GM04503 (cell line): ENCODE data around the gene TM2D3.

Source experiments
- DNase-seq: peaks from one replicate; pipeline ENCODE4 v3.0.0-alpha.2; 2012; ENCODE audit warnings: low read depth

TM2D3 gene, protein sequence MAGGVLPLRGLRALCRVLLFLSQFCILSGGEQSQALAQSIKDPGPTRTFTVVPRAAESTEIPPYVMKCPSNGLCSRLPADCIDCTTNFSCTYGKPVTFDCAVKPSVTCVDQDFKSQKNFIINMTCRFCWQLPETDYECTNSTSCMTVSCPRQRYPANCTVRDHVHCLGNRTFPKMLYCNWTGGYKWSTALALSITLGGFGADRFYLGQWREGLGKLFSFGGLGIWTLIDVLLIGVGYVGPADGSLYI

DNA sequence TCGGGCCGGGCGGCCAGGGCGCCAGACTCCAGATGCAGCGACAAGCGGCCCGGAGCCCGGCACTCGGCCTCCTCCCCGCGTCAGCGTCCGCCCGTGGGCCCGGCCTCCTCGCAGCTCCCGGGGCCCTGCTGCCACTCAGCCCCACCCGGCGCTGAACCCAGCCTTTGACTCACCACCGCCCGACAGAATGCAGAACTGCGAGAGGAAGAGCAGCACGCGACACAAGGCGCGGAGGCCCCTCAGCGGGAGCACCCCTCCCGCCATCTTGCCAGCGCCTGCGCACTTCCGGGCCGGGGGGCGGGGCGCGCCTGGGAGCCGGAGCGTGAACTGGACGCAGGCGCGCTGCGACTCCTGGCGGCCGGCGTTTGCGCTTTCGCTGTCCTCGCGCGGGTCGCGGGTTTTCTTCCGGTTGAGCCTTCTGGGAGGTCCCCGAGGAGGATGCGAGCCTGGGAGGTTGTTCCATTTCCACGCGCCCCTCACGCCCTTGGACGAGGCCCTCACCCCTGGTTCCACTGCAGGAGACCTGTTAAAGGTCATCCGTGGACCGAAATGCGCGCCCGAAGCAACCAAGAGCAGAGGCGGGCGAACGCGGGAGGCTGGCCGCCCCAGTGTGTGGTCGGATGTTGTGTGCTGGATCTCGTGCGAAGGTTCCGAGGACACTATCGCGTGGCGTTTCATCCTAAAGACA is at the start of gene TM2D3:
Gene TM2D3 (minus strand): TSS at position 284 of the 688 bp plus-strand sequence. CDS start 20 bp downstream, at position 264.
- DNase-seq, result peak; percentile 49

- DNase-seq, result no peak
These were observed 46.1 kb upstream of the TM2D3 start for GRCh38 chr15:101698314-101698713.

DNA sequence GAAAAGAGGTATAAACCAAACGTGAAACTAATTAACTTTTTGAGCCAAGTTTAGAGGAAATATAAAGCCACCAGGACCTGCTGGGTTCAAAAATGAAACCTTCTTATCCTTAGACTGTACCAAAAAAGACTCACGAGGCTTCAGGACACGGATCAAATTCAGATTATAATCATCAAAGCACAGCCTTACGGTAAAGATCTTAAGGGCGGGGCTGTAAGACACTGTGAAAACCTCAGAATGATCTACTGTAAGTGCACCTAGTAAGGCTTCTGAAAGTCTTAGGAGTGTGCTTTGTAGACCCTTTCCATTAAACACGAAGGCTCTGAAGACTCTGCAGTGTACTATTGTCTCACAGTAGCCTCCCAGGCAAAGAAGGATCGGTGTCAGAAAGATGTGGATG is 45.3 kb upstream of the TM2D3 start:
- no peak for DNase-seq

DNA sequence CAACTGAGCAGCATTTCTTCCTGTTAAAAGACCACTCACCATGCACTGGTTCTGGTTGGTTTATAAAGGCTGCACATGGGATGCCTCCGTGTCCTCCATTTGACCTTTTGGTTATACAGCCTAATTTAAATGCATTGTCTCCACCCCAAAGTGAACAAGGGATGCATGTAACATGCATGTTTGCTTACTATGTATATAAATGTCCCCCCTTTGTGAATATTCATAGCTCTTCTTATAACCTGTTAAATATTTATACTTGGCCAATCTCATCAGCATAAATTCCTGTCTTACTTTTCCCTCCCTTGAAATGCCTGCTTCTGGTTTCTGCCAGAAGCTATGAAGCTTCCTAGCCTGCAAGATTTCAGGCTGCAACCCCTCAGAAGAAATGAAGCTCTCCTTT is 44.6 kb upstream of the TM2D3 start:
- DNase-seq, result no peak

- DNase-seq, result no peak
These were observed 42.1 kb upstream of the TM2D3 start for GRCh38 chr15:101694261-101694660.

GRCh38 chr15:101692801-101693598 is 40.8 kb upstream of the TM2D3 start:
- DNase-seq, result no peak

DNA sequence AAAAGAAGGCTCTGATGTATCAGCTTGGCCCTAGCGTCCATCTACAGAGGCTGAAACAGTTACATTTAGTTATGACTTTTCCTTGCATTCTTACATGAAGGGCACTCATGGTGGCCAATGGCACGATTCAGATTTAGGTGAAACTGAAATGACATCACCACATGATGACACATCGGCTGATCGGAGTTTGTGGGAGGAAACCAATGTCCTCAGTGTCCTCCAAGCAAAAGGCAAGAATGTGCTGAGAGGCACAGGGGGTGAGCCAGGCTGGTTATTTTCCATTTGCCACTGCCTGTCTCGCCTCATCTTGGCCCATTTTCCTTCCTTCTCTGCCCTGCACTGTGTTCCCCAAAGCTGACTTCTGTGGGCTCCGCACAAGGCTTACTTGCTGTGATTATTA is 37.7 kb upstream of the TM2D3 start:
- peak; percentile 10 for DNase-seq

- DNase-seq, result no peak
These were observed 34.5 kb upstream of the TM2D3 start for GRCh38 chr15:101686718-101687117.

- no peak for DNase-seq
These were observed 32.7 kb upstream of the TM2D3 start for GRCh38 chr15:101684877-101685276.

DNA sequence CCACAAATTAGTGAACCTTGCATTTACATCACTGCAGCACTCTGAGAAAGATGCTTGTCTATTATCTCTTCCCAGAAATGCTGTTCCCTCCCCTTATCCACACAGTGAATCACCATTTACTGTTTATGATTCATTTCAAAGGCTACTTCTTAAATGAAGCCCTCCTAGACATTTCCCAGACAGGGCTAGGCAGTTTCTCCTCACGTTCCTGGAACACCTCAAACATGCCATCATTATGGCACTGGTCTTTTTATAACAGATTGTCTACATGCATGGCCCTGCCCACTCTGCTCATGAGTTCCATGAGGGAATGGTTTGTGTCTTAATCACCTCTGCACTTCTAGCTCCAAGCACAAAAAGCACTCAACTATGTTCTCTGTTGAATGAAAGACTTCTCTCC is 32.2 kb upstream of the TM2D3 start:
- peak; percentile 58 for DNase-seq

DNA sequence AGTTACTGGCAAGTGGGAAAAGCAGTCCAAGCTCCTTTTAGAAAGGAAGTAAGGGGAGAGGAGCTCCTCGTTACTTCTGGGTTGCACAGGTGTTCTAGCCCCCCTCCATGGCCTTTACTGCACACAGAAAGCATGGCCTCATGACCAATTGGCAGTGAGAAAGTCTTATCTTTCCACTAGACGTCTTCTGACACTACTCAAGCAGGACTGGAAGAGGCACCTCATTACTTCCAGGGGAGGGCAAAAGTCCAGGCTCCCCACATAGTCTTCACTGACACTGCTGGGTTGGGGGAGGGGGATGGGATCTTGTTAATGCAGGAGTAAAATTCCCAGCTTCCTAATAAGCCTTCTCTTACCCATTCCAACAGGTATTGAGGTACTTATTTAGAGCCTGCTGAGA is 27.6 kb upstream of the TM2D3 start:
- no peak for DNase-seq

DNA sequence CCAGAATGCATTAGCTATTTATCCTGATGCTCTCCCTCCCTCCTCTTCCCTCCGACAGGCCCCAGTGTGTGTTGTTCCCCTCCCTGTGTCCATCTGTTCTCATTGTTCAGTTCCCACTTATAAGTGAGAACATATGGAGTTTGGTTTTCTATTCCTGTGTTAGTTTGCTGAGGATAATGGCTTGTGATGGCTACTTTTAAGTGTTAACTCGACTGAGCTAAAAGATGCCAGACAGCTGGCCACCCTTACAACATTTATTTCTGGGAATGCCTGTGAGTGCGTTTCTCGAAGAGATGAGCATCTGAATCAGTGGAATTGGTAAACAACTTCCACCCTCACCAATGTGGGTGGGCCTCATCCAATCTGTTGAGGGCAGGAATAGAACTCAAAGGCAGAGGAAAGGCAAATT is 24.7 kb upstream of the TM2D3 start:
- DNase-seq, result peak; percentile 60

DNA sequence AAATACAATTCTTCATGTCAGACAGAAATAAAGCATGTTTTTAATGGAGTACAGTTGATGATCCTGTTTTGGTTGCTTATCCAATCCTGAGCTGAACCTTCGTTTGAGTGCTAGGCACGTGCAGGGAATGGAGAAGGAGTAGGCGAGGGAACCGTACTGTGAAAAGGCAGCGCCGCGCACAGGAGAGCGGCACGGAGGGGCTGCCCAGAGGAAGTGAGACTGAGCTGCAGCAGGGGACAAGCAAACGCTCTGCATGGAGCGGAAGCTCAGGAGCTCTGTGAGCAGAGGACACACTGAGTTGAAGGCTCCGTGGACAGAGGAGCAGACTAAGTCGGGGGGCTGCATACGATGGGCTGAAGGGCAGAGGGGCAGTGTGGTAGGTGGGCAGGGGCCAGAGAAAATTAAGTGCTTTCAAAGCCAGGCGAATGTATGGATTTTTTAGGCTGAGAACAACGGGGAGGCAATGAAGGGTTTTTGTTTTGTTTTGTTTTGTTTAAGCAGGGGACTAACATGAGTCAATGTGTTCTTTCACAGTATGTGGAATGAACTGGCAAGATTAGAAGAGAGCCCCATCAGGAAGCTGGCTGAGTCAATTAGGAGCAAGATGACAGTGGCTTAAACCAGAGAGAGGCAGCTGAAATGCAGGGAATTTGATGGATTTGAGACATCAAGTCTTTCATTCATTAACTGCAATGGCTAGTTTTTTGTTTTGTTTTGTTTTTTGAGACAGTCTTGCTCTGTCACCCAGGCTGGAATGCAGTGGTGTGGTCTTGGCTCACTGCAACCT is 23.8 kb upstream of the TM2D3 start:
- peak; percentile 83 for DNase-seq

- peak; percentile 74 for DNase-seq
These were observed 22.8 kb upstream of the TM2D3 start for GRCh38 chr15:101675015-101675414.

- no peak for DNase-seq
These were observed 20.1 kb upstream of the TM2D3 start for GRCh38 chr15:101672298-101672697.

- no peak for DNase-seq
These were observed 17.6 kb upstream of the TM2D3 start for GRCh38 chr15:101669744-101670143.

GRCh38 chr15:101667881-101668280 is 15.7 kb upstream of the TM2D3 start:
- no peak for DNase-seq

- DNase-seq, result no peak
These were observed 12.2 kb upstream of the TM2D3 start for GRCh38 chr15:101664303-101664913.

GRCh38 chr15:101662203-101662602 is 10.0 kb upstream of the TM2D3 start:
- no peak for DNase-seq

DNA sequence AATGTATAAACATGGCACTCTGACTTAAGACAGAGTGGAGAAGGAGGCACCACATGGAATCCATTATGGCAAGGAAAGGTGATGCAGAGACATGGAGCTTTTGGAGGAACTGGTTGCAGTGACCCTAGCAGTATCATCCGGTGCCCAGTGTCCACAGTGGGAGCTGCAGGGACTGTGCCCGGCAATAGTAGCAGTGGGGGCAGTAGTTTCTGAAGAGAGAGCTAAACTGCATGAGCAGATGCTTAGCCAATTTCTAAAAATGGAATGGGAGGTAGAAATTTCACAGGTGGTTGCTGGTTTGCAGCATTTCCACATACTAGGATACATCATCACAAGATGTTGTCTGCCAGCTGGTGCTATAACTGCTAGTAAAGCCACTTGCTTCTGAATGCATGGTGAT is 7.8 kb upstream of the TM2D3 start:
- no peak for DNase-seq

DNA sequence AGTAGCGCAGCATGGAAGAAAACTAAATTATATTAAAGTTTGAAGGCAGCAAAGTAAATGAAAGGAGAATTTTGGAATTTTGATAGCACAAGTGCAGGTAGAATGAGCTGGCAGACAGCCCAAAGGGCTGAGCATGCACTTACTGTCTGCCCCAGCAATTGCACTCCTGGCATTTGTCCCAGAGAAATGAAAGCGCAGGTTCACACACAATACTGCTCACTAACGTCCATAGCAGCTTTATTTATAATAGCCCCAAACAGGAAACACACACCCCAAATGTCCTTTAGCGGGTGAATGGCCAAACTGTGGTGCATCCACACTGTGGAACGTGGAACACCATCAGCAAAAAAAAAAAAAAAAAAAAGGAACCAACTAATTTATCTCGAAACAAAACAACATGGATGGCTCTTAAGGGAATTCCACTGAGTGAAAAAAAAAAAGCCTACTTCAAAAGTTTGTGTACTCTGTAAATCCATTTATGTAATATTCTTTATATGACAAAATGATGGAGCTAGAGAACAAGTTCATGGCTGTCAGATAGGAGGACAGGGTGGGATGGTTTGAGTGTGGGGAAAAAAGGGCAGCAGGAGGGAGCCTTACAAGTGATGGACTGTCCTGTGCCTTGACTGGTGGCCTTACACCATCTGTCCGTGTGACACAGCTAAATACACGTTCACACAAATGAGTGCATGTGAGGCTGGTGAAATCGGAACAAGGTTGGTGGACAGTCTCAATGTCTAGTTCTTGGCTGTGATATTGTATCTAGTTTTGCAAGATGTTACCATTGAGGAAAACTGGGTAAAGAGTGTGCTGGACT is 6.0 kb upstream of the TM2D3 start:
- DNase-seq, result no peak
